D341Med (cell line): ENCODE measurements around the gene FAM117B.
"Not testable (repeated sequence)": the region's sequence is repeated elsewhere in the genome, so short reads cannot be mapped to it uniquely, and the experiment has no call there.

ENCODE experiments used
- DNase-seq: peaks from one replicate; pipeline ENCODE4 v3.0.0; 2012; ENCODE audit warnings: low spot score

The FAM117B gene

GRCh38 chr2:202638721-202639120, 4.0 kb downstream of the FAM117B start:
- no peak for DNase-seq

- no peak for DNase-seq
Observed at GRCh38 chr2:202639231-202639630, 4.5 kb downstream of the FAM117B start.

GRCh38 chr2:202642567-202642966, 7.8 kb downstream of the FAM117B start:
- DNase-seq = no peak

- no peak for DNase-seq
Observed at GRCh38 chr2:202643012-202643858, 8.5 kb downstream of the FAM117B start.

- no peak for DNase-seq
Observed at GRCh38 chr2:202652119-202652518, 17.4 kb downstream of the FAM117B start.

GRCh38 chr2:202653890-202654289, 19.1 kb downstream of the FAM117B start:
- no peak for DNase-seq

GRCh38 chr2:202657876-202658275, 23.1 kb downstream of the FAM117B start:
- DNase-seq = no peak

GRCh38 chr2:202660796-202661195, 26.0 kb downstream of the FAM117B start:
- DNase-seq = no peak

- no peak for DNase-seq
Observed at GRCh38 chr2:202669841-202670240, 35.1 kb downstream of the FAM117B start.

- no peak for DNase-seq
Observed at GRCh38 chr2:202671317-202672035, 36.7 kb downstream of the FAM117B start.

- not testable (repeated sequence) for DNase-seq
Observed at GRCh38 chr2:202675097-202675496, 40.3 kb downstream of the FAM117B start.

GRCh38 chr2:202679980-202680379, 45.2 kb downstream of the FAM117B start:
- DNase-seq = no peak

- DNase-seq = no peak
Observed at GRCh38 chr2:202680512-202680911, 45.7 kb downstream of the FAM117B start.

- no peak for DNase-seq
Observed at GRCh38 chr2:202681688-202682205, 47.0 kb downstream of the FAM117B start.

GRCh38 chr2:202682274-202682673, 47.5 kb downstream of the FAM117B start:
- DNase-seq = no peak

GRCh38 chr2:202687276-202687675, 52.5 kb downstream of the FAM117B start:
- no peak for DNase-seq

- DNase-seq = no peak
Observed at GRCh38 chr2:202689459-202689858, 54.7 kb downstream of the FAM117B start.

- no peak for DNase-seq
Observed at GRCh38 chr2:202689898-202690297, 55.1 kb downstream of the FAM117B start.

GRCh38 chr2:202690321-202690900, 55.6 kb downstream of the FAM117B start:
- DNase-seq = no peak

GRCh38 chr2:202693503-202693902, 58.7 kb downstream of the FAM117B start:
- DNase-seq = no peak

- DNase-seq = no peak
Observed at GRCh38 chr2:202695166-202695565, 60.4 kb downstream of the FAM117B start.

GRCh38 chr2:202700075-202700901, 65.5 kb downstream of the FAM117B start:
- no peak for DNase-seq
